Measurements from ENCODE around the gene HGS.

HGS gene

GRCh38 chr17:81691196-81691595, 7.4 kb downstream of the HGS start:
- FAIRE-seq (no peak), DNase-seq (ENCODE audit: insufficient read length, low spot score) (no peak)
- TF ChIP-seq TAF1 (IDR thresholded peaks at IDR 0.05; ENCODE audit: low read depth, low read length) (no peak), PAX5 (IDR thresholded peaks at IDR 0.05; ENCODE audit: insufficient read depth, low read length, severe bottlenecking) (no peak), POLR2AphosphoS5 (IDR thresholded peaks at IDR 0.05; ENCODE audit: low read depth, low read length) (no peak), SPI1 (IDR thresholded peaks at IDR 0.05; ENCODE audit: low read depth, low read length) (no peak), POLR2A (IDR thresholded peaks at IDR 0.05; ENCODE audit: low read depth, low read length) (no peak), POU2F2 (IDR thresholded peaks at IDR 0.05; ENCODE audit: low read depth, low read length) (no peak)

- TF ChIP-seq TAF1 (IDR thresholded peaks at IDR 0.05; ENCODE audit: low read depth, low read length) (no peak), POU2F2 (IDR thresholded peaks at IDR 0.05; ENCODE audit: low read depth, low read length) (no peak), POLR2AphosphoS5 (IDR thresholded peaks at IDR 0.05; ENCODE audit: low read depth, low read length) (no peak), PAX5 (IDR thresholded peaks at IDR 0.05; ENCODE audit: insufficient read depth, low read length, severe bottlenecking) (no peak), POLR2A (IDR thresholded peaks at IDR 0.05; ENCODE audit: low read depth, low read length) (no peak), SPI1 (IDR thresholded peaks at IDR 0.05; ENCODE audit: low read depth, low read length) (no peak)
- DNase-seq (ENCODE audit: insufficient read length, low spot score) (no peak), FAIRE-seq (no peak)
These were observed 7.8 kb downstream of the HGS start for GRCh38 chr17:81691608-81692007.

GRCh38 chr17:81693509-81694210, 9.8 kb downstream of the HGS start:
- FAIRE-seq (no peak), DNase-seq (ENCODE audit: insufficient read length, low spot score) (no peak)
- TF ChIP-seq PAX5 (IDR thresholded peaks at IDR 0.05; ENCODE audit: insufficient read depth, low read length, severe bottlenecking) (no peak), POLR2A (IDR thresholded peaks at IDR 0.05; ENCODE audit: low read depth, low read length) (no peak), POLR2AphosphoS5 (IDR thresholded peaks at IDR 0.05; ENCODE audit: low read depth, low read length) (no peak), TAF1 (IDR thresholded peaks at IDR 0.05; ENCODE audit: low read depth, low read length) (no peak), SPI1 (IDR thresholded peaks at IDR 0.05; ENCODE audit: low read depth, low read length) (no peak), POU2F2 (IDR thresholded peaks at IDR 0.05; ENCODE audit: low read depth, low read length) (no peak)

- TF ChIP-seq POLR2AphosphoS5 (IDR thresholded peaks at IDR 0.05; ENCODE audit: low read depth, low read length) (no peak), POLR2A (IDR thresholded peaks at IDR 0.05; ENCODE audit: low read depth, low read length) (no peak), PAX5 (IDR thresholded peaks at IDR 0.05; ENCODE audit: insufficient read depth, low read length, severe bottlenecking) (no peak), TAF1 (IDR thresholded peaks at IDR 0.05; ENCODE audit: low read depth, low read length) (no peak), SPI1 (IDR thresholded peaks at IDR 0.05; ENCODE audit: low read depth, low read length) (no peak), POU2F2 (IDR thresholded peaks at IDR 0.05; ENCODE audit: low read depth, low read length) (no peak)
- FAIRE-seq: no peak
- no peak for DNase-seq (ENCODE audit: insufficient read length, low spot score)
These were observed 11.0 kb downstream of the HGS start for GRCh38 chr17:81694810-81695209.

GRCh38 chr17:81695211-81695610, 11.4 kb downstream of the HGS start:
- no peak for TF ChIP-seq PAX5 (IDR thresholded peaks at IDR 0.05; ENCODE audit: insufficient read depth, low read length, severe bottlenecking)
- TF ChIP-seq POLR2A (IDR thresholded peaks at IDR 0.05; ENCODE audit: low read depth, low read length): no peak
- TF ChIP-seq POU2F2 (IDR thresholded peaks at IDR 0.05; ENCODE audit: low read depth, low read length): no peak
- TF ChIP-seq TAF1 (IDR thresholded peaks at IDR 0.05; ENCODE audit: low read depth, low read length): no peak
- FAIRE-seq (no peak), DNase-seq (ENCODE audit: insufficient read length, low spot score) (no peak)

- TF ChIP-seq TAF1 (IDR thresholded peaks at IDR 0.05; ENCODE audit: low read depth, low read length): no peak
- TF ChIP-seq SPI1 (IDR thresholded peaks at IDR 0.05; ENCODE audit: low read depth, low read length): no peak
- no peak for TF ChIP-seq PAX5 (IDR thresholded peaks at IDR 0.05; ENCODE audit: insufficient read depth, low read length, severe bottlenecking)
- TF ChIP-seq POLR2A (IDR thresholded peaks at IDR 0.05; ENCODE audit: low read depth, low read length): no peak
- TF ChIP-seq POU2F2 (IDR thresholded peaks at IDR 0.05; ENCODE audit: low read depth, low read length): no peak
- TF ChIP-seq POLR2AphosphoS5 (IDR thresholded peaks at IDR 0.05; ENCODE audit: low read depth, low read length): no peak
- DNase-seq (ENCODE audit: insufficient read length, low spot score) (no peak), FAIRE-seq (no peak)
These were observed 12.0 kb downstream of the HGS start for GRCh38 chr17:81695801-81696200.

- DNase-seq (ENCODE audit: insufficient read length, low spot score) (no peak), FAIRE-seq (no peak)
- no peak for TF ChIP-seq SPI1 (IDR thresholded peaks at IDR 0.05; ENCODE audit: low read depth, low read length)
- TF ChIP-seq POLR2A (IDR thresholded peaks at IDR 0.05; ENCODE audit: low read depth, low read length): no peak
- TF ChIP-seq POLR2AphosphoS5 (IDR thresholded peaks at IDR 0.05; ENCODE audit: low read depth, low read length): no peak
- TF ChIP-seq POU2F2 (IDR thresholded peaks at IDR 0.05; ENCODE audit: low read depth, low read length): no peak
- no peak for TF ChIP-seq PAX5 (IDR thresholded peaks at IDR 0.05; ENCODE audit: insufficient read depth, low read length, severe bottlenecking)
- no peak for TF ChIP-seq TAF1 (IDR thresholded peaks at IDR 0.05; ENCODE audit: low read depth, low read length)
These were observed 12.6 kb downstream of the HGS start for GRCh38 chr17:81696218-81696941.

- DNase-seq (ENCODE audit: insufficient read length, low spot score): no peak
- FAIRE-seq: no peak
- TF ChIP-seq POU2F2 (IDR thresholded peaks at IDR 0.05; ENCODE audit: low read depth, low read length): no peak
- TF ChIP-seq SPI1 (IDR thresholded peaks at IDR 0.05; ENCODE audit: low read depth, low read length): no peak
- no peak for TF ChIP-seq TAF1 (IDR thresholded peaks at IDR 0.05; ENCODE audit: low read depth, low read length)
- no peak for TF ChIP-seq PAX5 (IDR thresholded peaks at IDR 0.05; ENCODE audit: insufficient read depth, low read length, severe bottlenecking)
- no peak for TF ChIP-seq POLR2A (IDR thresholded peaks at IDR 0.05; ENCODE audit: low read depth, low read length)
- no peak for TF ChIP-seq POLR2AphosphoS5 (IDR thresholded peaks at IDR 0.05; ENCODE audit: low read depth, low read length)
These were observed 13.6 kb downstream of the HGS start for GRCh38 chr17:81697261-81698044.
